GM10248 (cell line): ENCODE data around the gene GATD1.

Experiments used
- CTCF ChIA-PET: fragments of 300-600 bp; sonication (Branson Sonifier 250); formaldehyde crosslinking; extraction: SDS; loops from one replicate; lab custom pipeline; 2021; ENCODE audit warnings: antibody characterized with exemption; lab: Yijun Ruan, JAX
- POLR2A ChIA-PET: fragments of 350-650 bp; sonication (Branson Sonifier 250); formaldehyde crosslinking; extraction: SDS; loops from one replicate; lab custom pipeline; 2020; ENCODE audit warnings: antibody characterized with exemption; lab: Yijun Ruan, JAX
- DNase-seq: peaks from one replicate; pipeline ENCODE4 v3.0.0; 2012; ENCODE audit errors: extremely low spot score
- TF ChIP-seq, protein P1 (sequence below): IDR thresholded peaks from 2 replicates; pipeline ENCODE4 v1.5.1; 2012; ENCODE audit warnings: mild to moderate bottlenecking, low read depth; ENCODE audit errors: extremely low read depth, missing control alignments, control extremely low read depth

The GATD1 gene

GRCh38 chr11:782264-783174 lies 5.2 kb upstream of the GATD1 start:
- ChIA-PET CTCF (interaction anchor here (1.5 to 2.0 kb wide), 2 partner anchors 14 to 47 kb away, joined by 4 to 12 read pairs; no protein-coding TSS in a partner anchor), POLR2A (no interaction called here)
- DNase-seq: no peak
- TF ChIP-seq, protein P1, sequence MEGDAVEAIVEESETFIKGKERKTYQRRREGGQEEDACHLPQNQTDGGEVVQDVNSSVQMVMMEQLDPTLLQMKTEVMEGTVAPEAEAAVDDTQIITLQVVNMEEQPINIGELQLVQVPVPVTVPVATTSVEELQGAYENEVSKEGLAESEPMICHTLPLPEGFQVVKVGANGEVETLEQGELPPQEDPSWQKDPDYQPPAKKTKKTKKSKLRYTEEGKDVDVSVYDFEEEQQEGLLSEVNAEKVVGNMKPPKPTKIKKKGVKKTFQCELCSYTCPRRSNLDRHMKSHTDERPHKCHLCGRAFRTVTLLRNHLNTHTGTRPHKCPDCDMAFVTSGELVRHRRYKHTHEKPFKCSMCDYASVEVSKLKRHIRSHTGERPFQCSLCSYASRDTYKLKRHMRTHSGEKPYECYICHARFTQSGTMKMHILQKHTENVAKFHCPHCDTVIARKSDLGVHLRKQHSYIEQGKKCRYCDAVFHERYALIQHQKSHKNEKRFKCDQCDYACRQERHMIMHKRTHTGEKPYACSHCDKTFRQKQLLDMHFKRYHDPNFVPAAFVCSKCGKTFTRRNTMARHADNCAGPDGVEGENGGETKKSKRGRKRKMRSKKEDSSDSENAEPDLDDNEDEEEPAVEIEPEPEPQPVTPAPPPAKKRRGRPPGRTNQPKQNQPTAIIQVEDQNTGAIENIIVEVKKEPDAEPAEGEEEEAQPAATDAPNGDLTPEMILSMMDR: no peak

- CTCF ChIA-PET: no interaction called here
- TF ChIP-seq, protein P1: no peak
- DNase-seq: no peak
- POLR2A ChIA-PET: no interaction called here
Measured at GRCh38 chr11:779955-780532, 2.8 kb upstream of the GATD1 start.

DNA sequence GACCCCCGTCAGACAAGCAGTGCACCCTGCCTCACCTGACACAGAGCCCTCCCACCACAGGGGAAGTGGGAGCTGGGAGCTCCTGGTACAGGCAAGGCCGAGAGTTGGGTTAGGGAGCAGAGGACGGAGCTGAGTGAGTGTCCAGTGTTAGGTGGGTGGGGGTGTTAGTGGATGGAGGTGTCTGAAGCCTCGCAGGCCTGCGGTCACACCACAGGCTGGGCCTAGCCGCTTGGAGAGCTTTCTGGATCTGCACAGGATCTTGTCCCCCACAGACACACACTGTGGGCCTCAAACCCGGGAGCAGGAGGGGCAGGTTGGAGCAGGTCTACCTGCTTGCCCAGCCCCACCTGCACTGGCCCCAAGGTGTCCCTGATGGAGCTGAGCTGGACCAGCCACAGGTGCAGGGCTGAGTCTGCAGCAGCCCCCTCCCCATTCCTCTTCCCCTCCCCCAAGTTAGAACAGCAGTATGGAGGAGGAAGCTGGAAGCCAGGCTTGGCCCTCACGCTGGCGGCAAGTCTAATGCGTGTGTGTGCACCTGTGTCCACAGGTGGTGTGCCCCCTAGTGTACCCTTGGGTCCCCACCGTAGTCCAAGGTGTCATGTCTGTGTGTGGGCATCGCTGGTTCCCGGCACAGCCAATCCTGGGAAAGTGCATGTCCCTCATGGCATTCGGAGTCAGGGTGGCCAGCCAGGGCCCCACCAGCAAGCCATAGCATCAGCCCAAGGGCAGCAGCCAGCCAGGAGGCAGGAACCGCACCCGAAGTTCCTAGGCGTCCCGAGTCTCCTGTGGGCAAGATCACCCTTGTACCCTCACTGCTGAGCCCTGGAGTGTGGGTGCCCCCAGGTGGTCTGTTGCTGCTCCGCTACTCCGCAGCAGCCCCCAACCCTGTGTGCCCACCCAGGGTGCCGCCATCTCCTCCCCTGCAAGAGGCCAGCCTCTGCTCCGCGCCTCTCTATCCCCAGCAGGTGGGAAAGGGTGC lies 2.0 kb upstream of the GATD1 start:
- POLR2A ChIA-PET: no interaction called here
- CTCF ChIA-PET: interaction anchor here (2.7 kb wide), 1 partner anchor 11 kb away, joined by 10 read pairs; the partner anchor contains the start of gene CEND1
- TF ChIP-seq, protein P1: no peak
- no peak for DNase-seq

GRCh38 chr11:776561-777287 lies 563 bp downstream of the GATD1 start:
- POLR2A ChIA-PET: no interaction called here
- CTCF ChIA-PET: interaction anchor here (1.0 to 2.8 kb wide), 4 partner anchors 11 to 53 kb away, joined by 3 to 11 read pairs (median 8); partner anchors contain the start of gene CEND1
- DNase-seq: peak; percentile 39
- TF ChIP-seq, protein P1: no peak

GRCh38 chr11:776263-776560 lies 1.1 kb downstream of the GATD1 start:
- CTCF ChIA-PET: interaction anchor here (0.8 to 2.8 kb wide), 6 partner anchors 11 to 79 kb away, joined by 3 to 11 read pairs (median 3); no protein-coding TSS in a partner anchor
- TF ChIP-seq, protein P1: no peak
- POLR2A ChIA-PET: no interaction called here
- DNase-seq: no peak
